Gastroesophageal sphincter (tissue), 3 donors: ENCODE data around the gene UTS2.

Experiments
- EP300 ChIP-seq: sonication (generic); formaldehyde crosslinking; IDR thresholded peaks from one replicate; pipeline ENCODE4 v1.6.1; 2017; ENCODE audit warnings: antibody characterized with exemption, mild to moderate bottlenecking
- POLR2A ChIP-seq, 2 donors: fragments of 450-650 bp; IDR thresholded peaks; one replicate each; pipeline ENCODE4 v1.6.1; 2017; ENCODE audit warnings: antibody characterized with exemption in 2 of 2, mild to moderate bottlenecking in 2 of 2, moderate library complexity in 1 of 2
- POLR2AphosphoS5 ChIP-seq: sonication (generic); formaldehyde crosslinking; IDR thresholded peaks from one replicate; pipeline ENCODE4 v1.6.1; 2017; ENCODE audit warnings: antibody characterized with exemption
- TF ChIP-seq, protein P1 (sequence below), 4 experiments: fragments of 200-600 bp in 2 of 4; fragments of 450-650 bp in 2 of 4; sonication (generic) in 1 of 4; IDR thresholded peaks; one replicate each; pipeline ENCODE4 v1.5.1; 2017 to 2019; ENCODE audit warnings: antibody characterized with exemption in 4 of 4, mild to moderate bottlenecking in 2 of 4, moderate library complexity in 2 of 4

DNA sequence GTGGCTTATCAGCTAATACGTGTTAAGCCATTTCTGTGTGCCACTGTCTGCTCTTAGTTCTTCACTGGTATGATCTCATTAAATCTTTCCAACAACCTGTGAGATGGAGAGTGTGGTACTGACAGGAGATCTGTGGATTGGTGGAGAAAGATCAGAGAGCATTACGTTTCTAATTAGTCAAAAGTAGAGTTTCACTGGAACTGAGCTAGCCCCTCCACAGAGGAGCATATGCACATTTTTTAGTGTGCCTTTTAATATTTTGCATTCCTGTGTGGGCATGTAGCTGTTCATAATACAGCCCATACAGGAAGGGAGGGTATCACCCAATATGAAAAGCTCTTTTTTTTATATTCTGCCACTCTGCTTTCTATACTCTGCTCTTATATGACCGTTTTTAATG lies 31.6 kb downstream of the UTS2 start:
- TF ChIP-seq, protein P1, sequence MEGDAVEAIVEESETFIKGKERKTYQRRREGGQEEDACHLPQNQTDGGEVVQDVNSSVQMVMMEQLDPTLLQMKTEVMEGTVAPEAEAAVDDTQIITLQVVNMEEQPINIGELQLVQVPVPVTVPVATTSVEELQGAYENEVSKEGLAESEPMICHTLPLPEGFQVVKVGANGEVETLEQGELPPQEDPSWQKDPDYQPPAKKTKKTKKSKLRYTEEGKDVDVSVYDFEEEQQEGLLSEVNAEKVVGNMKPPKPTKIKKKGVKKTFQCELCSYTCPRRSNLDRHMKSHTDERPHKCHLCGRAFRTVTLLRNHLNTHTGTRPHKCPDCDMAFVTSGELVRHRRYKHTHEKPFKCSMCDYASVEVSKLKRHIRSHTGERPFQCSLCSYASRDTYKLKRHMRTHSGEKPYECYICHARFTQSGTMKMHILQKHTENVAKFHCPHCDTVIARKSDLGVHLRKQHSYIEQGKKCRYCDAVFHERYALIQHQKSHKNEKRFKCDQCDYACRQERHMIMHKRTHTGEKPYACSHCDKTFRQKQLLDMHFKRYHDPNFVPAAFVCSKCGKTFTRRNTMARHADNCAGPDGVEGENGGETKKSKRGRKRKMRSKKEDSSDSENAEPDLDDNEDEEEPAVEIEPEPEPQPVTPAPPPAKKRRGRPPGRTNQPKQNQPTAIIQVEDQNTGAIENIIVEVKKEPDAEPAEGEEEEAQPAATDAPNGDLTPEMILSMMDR (IDR thresholded peaks at IDR 0.05) = no peak
- TF ChIP-seq POLR2AphosphoS5 = no peak
- TF ChIP-seq POLR2A (IDR thresholded peaks at IDR 0.05) = no peak
- TF ChIP-seq EP300 = no peak
